Brain microvascular endothelial cell (primary cell): ENCODE measurements around the gene KRTAP10-1.
"Not testable (repeated sequence)": the region's sequence is repeated elsewhere in the genome, so short reads cannot be mapped to it uniquely, and the experiment has no call there.

Source experiments
- DNase-seq: peaks from one replicate; pipeline ENCODE4 v3.0.0-alpha.2; 2020
- H3K27ac ChIP-seq: fragments of 250-450 bp; sonication (Bioruptor Pico); 2 replicates; pipeline ENCODE4 v1.5.1; 2020; ENCODE audit warnings: mild to moderate bottlenecking, moderate library complexity
- H3K27me3 ChIP-seq: fragments of 250-450 bp; sonication (Bioruptor Pico); replicated peaks from 2 replicates; pipeline ENCODE4 v1.5.1; 2020; ENCODE audit warnings: mild to moderate bottlenecking
- H3K36me3 ChIP-seq: fragments of 250-450 bp; sonication (Bioruptor Pico); replicated peaks from 2 replicates; pipeline ENCODE4 v1.5.1; 2020; ENCODE audit warnings: mild to moderate bottlenecking
- H3K4me3 ChIP-seq: 2 replicates; pipeline ENCODE4 v1.5.1; 2011; ENCODE audit warnings: low read depth, mild to moderate bottlenecking, control low read depth, low read length, moderate library complexity
- CTCF ChIP-seq: IDR thresholded peaks from 2 replicates; pipeline ENCODE4 v1.5.1; 2011; ENCODE audit warnings: low read depth, mild to moderate bottlenecking, moderate library complexity, low read length, control low read depth, inconsistent platforms; ENCODE audit errors: missing control alignments
- in situ Hi-C: cut with HindIII; loops from 2 replicates; pipeline ENCODE4 v1.10.0; 2017; ENCODE audit warnings: low sequenced_read_pairs, low pct_ligation_motif_present

Gene KRTAP10-1

GRCh38 chr21:44550807-44551206 is 10.8 kb upstream of the KRTAP10-1 start:
- in situ Hi-C loops: no loop called here
- no peak for DNase-seq
- Histone ChIP-seq H3K27me3 (peaks cover 7% of the 10 kb centered on the region), H3K27ac (no peak overlapping the region), H3K4me3 (no peak overlapping the region), H3K36me3 (no peaks in the 10 kb centered on the region)
- TF ChIP-seq CTCF: no peak

DNA sequence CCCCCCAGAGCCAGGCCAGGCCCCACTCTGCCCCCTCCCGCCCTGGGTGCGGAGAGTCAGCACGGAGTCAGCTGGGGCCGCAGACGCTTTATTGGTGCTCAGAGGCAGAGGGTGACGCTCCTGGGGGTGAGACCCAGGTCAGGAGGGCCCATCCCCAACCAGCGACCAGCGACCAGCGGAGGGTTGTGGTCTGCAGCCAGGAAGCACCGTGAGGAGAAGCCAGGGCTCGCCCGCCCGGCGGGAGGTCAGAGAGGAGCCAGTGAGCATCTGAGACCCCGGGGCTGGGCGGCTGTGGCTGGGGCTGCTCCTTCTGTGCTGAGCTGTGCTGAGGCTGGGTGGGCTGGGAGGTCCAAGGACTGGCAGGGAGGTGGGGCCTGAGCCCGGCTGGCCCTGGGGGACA is 10.3 kb upstream of the KRTAP10-1 start:
- H3K27ac ChIP-seq, DNase-seq, H3K27me3 ChIP-seq, in situ Hi-C loops, H3K36me3 ChIP-seq, H3K4me3 ChIP-seq: not testable (repeated sequence)

DNA sequence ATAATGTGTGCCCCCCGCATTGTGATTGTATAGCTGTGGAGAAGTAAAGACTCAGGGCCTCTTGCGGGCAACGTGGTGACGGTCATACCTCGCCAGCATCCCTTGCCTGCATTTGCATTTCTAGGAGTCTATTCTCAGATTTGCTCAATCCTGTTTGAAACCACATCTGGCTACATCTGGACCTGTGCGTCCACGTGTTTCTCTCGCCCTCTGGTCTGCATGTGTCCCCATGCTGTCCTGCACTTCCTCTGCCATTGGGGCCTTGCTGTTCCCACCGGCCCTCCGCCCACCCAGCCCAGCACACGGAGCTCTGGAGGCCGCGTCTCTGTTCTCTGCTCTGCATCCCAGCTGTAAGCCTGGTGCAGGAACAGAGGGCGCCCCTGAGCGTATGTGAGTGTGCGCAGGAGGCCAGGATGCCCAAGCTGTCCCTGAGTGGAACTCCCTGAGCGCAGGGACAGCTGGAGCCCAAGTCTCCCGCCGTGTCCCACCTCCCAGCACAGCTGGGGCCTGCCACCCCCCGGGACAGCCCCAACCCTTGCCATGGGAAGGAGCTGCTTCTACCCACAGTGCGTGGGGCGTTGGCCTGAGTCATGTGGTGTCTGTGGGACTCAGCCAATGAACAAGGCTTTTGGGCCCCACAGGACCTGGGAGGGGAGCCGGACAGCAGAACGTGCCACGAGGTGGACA is 9.7 kb upstream of the KRTAP10-1 start:
- in situ Hi-C loops: no loop called here
- H3K27me3 ChIP-seq: peaks cover 7% of the 10 kb centered on the region
- no peak for DNase-seq
- no peak for TF ChIP-seq CTCF
- no peak overlapping the region for H3K27ac ChIP-seq
- H3K36me3 ChIP-seq: no peaks in the 10 kb centered on the region
- H3K4me3 ChIP-seq: no peak overlapping the region

DNA sequence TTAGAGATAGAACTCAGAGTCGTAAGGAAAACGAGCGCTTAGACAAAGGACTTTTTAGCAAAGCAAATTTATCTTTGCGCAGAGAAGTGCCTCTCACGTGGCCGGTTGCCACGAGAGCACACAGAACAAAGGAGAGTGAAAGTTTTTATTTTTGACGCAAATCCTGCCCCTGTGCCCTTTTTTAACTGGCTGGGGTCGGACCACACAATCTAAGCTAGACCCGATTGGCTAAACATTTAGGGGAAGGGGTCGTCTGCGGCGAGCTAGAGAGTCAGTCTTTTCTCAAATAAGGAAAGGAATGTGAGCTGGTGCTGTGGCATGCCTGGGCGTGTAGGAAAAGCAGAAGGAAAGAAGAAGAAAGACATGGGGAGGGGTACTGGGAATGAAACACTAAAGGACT is 8.9 kb upstream of the KRTAP10-1 start:
- Histone ChIP-seq H3K27ac (no peak overlapping the region), H3K36me3 (no peaks in the 10 kb centered on the region), H3K27me3 (peaks cover 7% of the 10 kb centered on the region), H3K4me3 (no peak overlapping the region)
- no peak for DNase-seq
- TF ChIP-seq CTCF: no peak
- in situ Hi-C loops: no loop called here

DNA sequence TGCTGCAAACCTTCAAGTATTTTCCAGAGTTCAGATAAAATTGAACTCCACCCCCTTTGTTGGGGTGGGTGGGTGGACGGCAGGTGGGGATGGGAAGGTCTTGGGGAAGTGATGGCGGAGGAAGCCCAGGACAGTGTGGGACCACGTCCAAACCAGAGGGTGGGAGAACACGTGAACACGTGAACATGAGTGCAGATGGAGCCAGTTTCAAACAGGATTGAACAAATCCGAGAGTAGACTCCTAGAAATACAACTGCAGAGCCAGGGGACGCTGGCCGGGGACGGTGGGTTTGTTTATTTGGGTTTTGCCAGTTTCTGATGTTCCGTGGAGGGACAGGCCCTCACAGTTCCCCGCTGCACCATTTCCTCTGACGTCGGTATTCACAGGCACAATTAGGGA is 8.4 kb upstream of the KRTAP10-1 start:
- no peak overlapping the region for H3K4me3 ChIP-seq

GRCh38 chr21:44547656-44548331 is 7.8 kb upstream of the KRTAP10-1 start:
- H3K27me3 ChIP-seq: peaks cover 7% of the 10 kb centered on the region
- no peak overlapping the region for H3K27ac ChIP-seq
- no peaks in the 10 kb centered on the region for H3K36me3 ChIP-seq
- no peak for TF ChIP-seq CTCF
- no peak for DNase-seq
- in situ Hi-C loops: no loop called here
- no peak overlapping the region for H3K4me3 ChIP-seq

More for the DNA sequence above, 8.4 kb upstream of the KRTAP10-1 start:
- no peak for DNase-seq
- in situ Hi-C loops: no loop called here
- Histone ChIP-seq H3K27me3 (peaks cover 7% of the 10 kb centered on the region), H3K27ac (no peak overlapping the region), H3K36me3 (no peaks in the 10 kb centered on the region)
- TF ChIP-seq CTCF: no peak
